Suppressor macrophage treated with lipopolysaccharide for 1 hour (primary cell): ENCODE measurements around the gene RNU6-9.

Source experiments
- DNase-seq, 3 donors: peaks; one replicate each; pipeline ENCODE4 v3.0.0-alpha.2; 2020 to 2022

RNU6-9 gene

GRCh38 chr19:919199-920050 is 26.1 kb downstream of the RNU6-9 start:
- no peak for DNase-seq

- peak; percentile 46 to 60 (median 57) for DNase-seq
These were observed 27.0 kb downstream of the RNU6-9 start for GRCh38 chr19:920051-920864.

- no peak for DNase-seq
These were observed 31.3 kb downstream of the RNU6-9 start for GRCh38 chr19:924553-925086.

GRCh38 chr19:925087-925525 is 31.8 kb downstream of the RNU6-9 start:
- peak in 1 of 3 donors; percentile 45 for DNase-seq

GRCh38 chr19:925526-926322 is 32.4 kb downstream of the RNU6-9 start, which contains the start of gene ARID3A:
Gene ARID3A, plus strand, starts transcription at chr19:926035. Its CDS starts 3,494 bp downstream, at chr19:929529.
- DNase-seq, result peak; percentile 86 to 95 (median 89)

- DNase-seq, result no peak
These were observed 33.0 kb downstream of the RNU6-9 start for GRCh38 chr19:926323-926588.

GRCh38 chr19:926589-927350 is 33.5 kb downstream of the RNU6-9 start:
- DNase-seq, result peak; percentile 88 to 94 (median 89)

- no peak for DNase-seq
These were observed 34.1 kb downstream of the RNU6-9 start for GRCh38 chr19:927351-927779.

- no peak for DNase-seq
These were observed 34.6 kb downstream of the RNU6-9 start for GRCh38 chr19:927780-928401.

GRCh38 chr19:928471-929202 is 35.4 kb downstream of the RNU6-9 start:
- no peak for DNase-seq

- DNase-seq, result no peak
These were observed 36.1 kb downstream of the RNU6-9 start for GRCh38 chr19:929203-929890.

GRCh38 chr19:929891-930258 is 36.6 kb downstream of the RNU6-9 start:
- no peak for DNase-seq

- no peak for DNase-seq
These were observed 38.8 kb downstream of the RNU6-9 start for GRCh38 chr19:931860-932647.

GRCh38 chr19:932648-933552 is 39.6 kb downstream of the RNU6-9 start:
- DNase-seq, result peak; percentile 77 to 89 (median 79)

GRCh38 chr19:933553-933882 is 40.2 kb downstream of the RNU6-9 start:
- DNase-seq, result no peak

- no peak for DNase-seq
These were observed 41.0 kb downstream of the RNU6-9 start for GRCh38 chr19:934197-934840.

- peak; percentile 66 to 81 (median 71) for DNase-seq
These were observed 41.7 kb downstream of the RNU6-9 start for GRCh38 chr19:934865-935479.
